A673 (cell line): ENCODE measurements around the gene TIMM13. TPM values are rescaled to one million over a fixed set of nuclear protein-coding genes. Genes with fewer than 3 reads are reported as not detected.

Source experiments
- BruUV-seq: library from RNA; stranded (reverse); fragments of 400-500 nt; replicated peaks from 2 replicates; lab custom pipeline; 2021; lab: Mats Ljungman, UMichigan
- CTCF ChIA-PET: fragments of 300-600 bp; sonication (Branson Sonifier 250); formaldehyde crosslinking; loops from one replicate; lab custom pipeline; 2022; ENCODE audit warnings: antibody characterized with exemption; lab: Charles Lee
- POLR2A ChIA-PET: fragments of 300-600 bp; sonication (Branson Sonifier 250); formaldehyde crosslinking; loops from one replicate; lab custom pipeline; 2022; ENCODE audit warnings: antibody characterized with exemption; ENCODE audit not compliant: low non-redundant PET; lab: Charles Lee
- DNase-seq: peaks from one replicate; pipeline ENCODE4 v3.0.0-alpha.2; 2015; ENCODE audit warnings: low spot score
- H3K27ac ChIP-seq: fragments of 200-600 bp; sonication (generic); 2 replicates; pipeline ENCODE4 v1.5.1; 2016; ENCODE audit warnings: mixed run types, low read depth, mild to moderate bottlenecking, mixed read lengths, antibody characterized with exemption, low read length; ENCODE audit not compliant: poor library complexity, severe bottlenecking
- H3K27me3 ChIP-seq: fragments of 200-600 bp; sonication (generic); replicated peaks from 2 replicates; pipeline ENCODE4 v1.6.1; 2017; ENCODE audit warnings: mixed run types, low read depth, mild to moderate bottlenecking, mixed read lengths, antibody characterized with exemption, low read length; ENCODE audit not compliant: insufficient read depth, poor library complexity
- H3K36me3 ChIP-seq: fragments of 200-600 bp; sonication (generic); 2 replicates; pipeline ENCODE4 v1.6.1; 2016; ENCODE audit warnings: mixed run types, mild to moderate bottlenecking, mixed read lengths, antibody characterized with exemption, low read length; ENCODE audit not compliant: insufficient read depth, poor library complexity, severe bottlenecking
- H3K4me1 ChIP-seq: fragments of 200-600 bp; sonication (generic); 2 replicates; pipeline ENCODE4 v1.6.1; 2017; ENCODE audit warnings: mixed run types, mild to moderate bottlenecking, mixed read lengths, antibody characterized with exemption, low read length; ENCODE audit not compliant: insufficient read depth, poor library complexity, severe bottlenecking
- H3K4me3 ChIP-seq: fragments of 200-600 bp; sonication (generic); 2 replicates; pipeline ENCODE4 v1.5.1; 2016; ENCODE audit warnings: low read depth, mixed run types, mild to moderate bottlenecking, mixed read lengths, low read length; ENCODE audit not compliant: poor library complexity, severe bottlenecking
- H3K9me3 ChIP-seq: fragments of 200-600 bp; sonication (generic); 2 replicates; pipeline ENCODE4 v1.6.1; 2016; ENCODE audit warnings: mixed run types, low read depth, mild to moderate bottlenecking, mixed read lengths, antibody characterized with exemption, low read length; ENCODE audit not compliant: poor library complexity, severe bottlenecking
- CTCF ChIP-seq: fragments of 300-800, 200-600 bp; sonication (generic); conservative IDR thresholded peaks from 2 replicates; pipeline ENCODE4 v1.5.1; 2017; ENCODE audit warnings: low read depth, mild to moderate bottlenecking, antibody characterized with exemption, low read length, moderate library complexity, mixed read lengths
- EZH2 ChIP-seq: fragments of 200-600 bp; sonication (generic); IDR thresholded peaks from 2 replicates; pipeline ENCODE4 v1.6.1; 2017; ENCODE audit warnings: borderline replicate concordance, low read depth, mild to moderate bottlenecking, mixed read lengths, antibody characterized with exemption, low read length; ENCODE audit not compliant: poor library complexity, severe bottlenecking
- intact Hi-C: fragments of 100-400 bp; cut with micrococcal nuclease; formaldehyde crosslinking; loops from one replicate; pipeline ENCODE4 v1.10.0; 2022; ENCODE audit not compliant: unreplicated experiment
- total RNA-seq: library from RNA; stranded (reverse); gene quantifications from 2 replicates; pipeline ENCODE4 v1.2.3, GENCODE V29; 2021

Gene TIMM13
- total RNA-seq, 1 experiment from 2014 or later: 213 TPM

DNA sequence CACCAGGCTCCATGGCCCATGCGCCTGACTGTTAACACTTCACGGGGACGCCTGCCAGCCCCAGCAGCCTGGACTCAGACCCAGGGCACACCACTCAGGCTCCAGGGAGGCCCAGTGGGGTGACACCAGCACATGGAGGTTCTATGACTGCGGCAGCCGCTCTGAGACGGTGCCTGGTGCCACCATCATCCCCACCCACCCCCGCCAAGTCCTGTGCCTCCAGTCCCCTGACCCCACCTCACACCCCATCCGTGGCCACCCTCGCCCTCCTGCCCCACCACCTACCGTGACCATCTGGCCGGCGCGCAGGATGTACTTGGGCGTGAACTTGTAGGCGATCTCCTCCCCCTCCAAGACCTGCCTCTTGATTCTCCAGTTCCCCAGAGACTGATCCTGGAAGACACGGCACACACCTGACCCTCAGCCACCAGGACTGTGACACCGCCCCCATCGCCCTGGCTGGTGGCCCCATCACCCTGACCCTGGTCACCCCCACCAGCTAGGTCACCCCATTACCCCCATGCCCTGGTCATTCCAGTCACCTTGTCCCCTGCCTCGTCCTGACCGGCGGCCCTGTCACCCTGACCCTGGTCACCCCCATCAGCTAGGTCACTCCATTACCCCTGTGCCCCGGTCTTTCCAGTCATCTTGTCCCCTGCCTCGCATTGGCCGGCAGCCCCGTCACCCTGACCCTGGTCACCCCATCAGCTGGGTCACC is 4.9 kb upstream of the TIMM13 start:
- no peak for DNase-seq
- ChIA-PET POLR2A (no interaction called here), CTCF (no interaction called here)
- intact Hi-C loops: no loop called here
- Histone ChIP-seq H3K27ac (no peak overlapping the region), H3K27me3 (no peaks in the 10 kb centered on the region), H3K36me3 (peaks cover 56% of the 10 kb centered on the region), H3K4me1 (peaks cover 15% of the 10 kb centered on the region), H3K4me3 (no peak overlapping the region), H3K9me3 (no peaks in the 10 kb centered on the region)
- TF ChIP-seq EZH2 (no peak), CTCF (no peak)
- no TSS peak for BruUV-seq

GRCh38 chr19:2431318-2432055 is 4.1 kb upstream of the TIMM13 start:
- Histone ChIP-seq H3K4me3 (no peak overlapping the region), H3K9me3 (no peaks in the 10 kb centered on the region), H3K4me1 (peaks cover 18% of the 10 kb centered on the region), H3K36me3 (peaks cover 49% of the 10 kb centered on the region), H3K27ac (no peak overlapping the region), H3K27me3 (no peaks in the 10 kb centered on the region)
- TF ChIP-seq EZH2: no peak
- no peak for TF ChIP-seq CTCF
- no TSS peak for BruUV-seq
- DNase-seq: no peak
- intact Hi-C loops: no loop called here
- CTCF ChIA-PET: no interaction called here
- POLR2A ChIA-PET: interaction anchor here (0.6 kb wide), 1 partner anchor 58 kb away, joined by 18 read pairs; no protein-coding TSS in a partner anchor

DNA sequence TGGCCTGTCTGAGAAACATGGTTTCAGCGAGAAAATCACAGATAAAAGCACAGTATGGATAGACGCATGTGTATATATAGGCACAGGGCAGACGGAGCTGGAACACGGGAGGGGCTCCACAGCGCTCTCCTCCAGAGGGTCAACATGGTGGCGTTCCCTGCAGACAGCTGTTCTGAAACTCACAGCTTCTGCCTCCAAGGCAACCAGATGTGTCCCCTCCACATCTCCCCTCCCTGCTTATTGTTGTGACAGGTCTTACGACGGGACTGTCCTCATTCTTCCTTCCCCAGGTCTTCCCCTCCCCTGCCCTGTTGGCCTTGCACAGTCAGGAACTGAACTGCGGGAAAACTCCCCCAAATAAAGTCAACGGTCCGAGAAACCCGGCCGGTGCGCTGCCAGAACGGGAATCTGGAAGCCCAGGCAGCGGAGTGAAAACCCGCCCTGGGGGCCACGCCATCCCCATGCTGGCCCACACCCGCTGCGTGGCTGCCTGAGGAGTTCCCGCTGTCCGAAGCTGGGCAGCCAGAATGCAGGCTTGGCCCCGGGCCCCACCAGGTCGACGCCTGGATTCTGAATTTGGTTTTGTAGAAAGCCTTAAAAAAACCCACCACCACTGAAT is 2.6 kb upstream of the TIMM13 start:
- intact Hi-C loops: loop anchor here (5.0 kb wide), 1 partner anchor 182 kb away; no protein-coding TSS in a partner anchor
- no peak overlapping the region for H3K4me3 ChIP-seq
- no peak for TF ChIP-seq CTCF
- no peak for TF ChIP-seq EZH2
- H3K36me3 ChIP-seq: peaks cover 43% of the 10 kb centered on the region
- DNase-seq: no peak
- POLR2A ChIA-PET: interaction anchor here (0.6 kb wide), 1 partner anchor 205 kb away, joined by 3 read pairs; no protein-coding TSS in a partner anchor
- H3K27ac ChIP-seq: peak overlapping the region; percentile 99
- no TSS peak for BruUV-seq
- CTCF ChIA-PET: no interaction called here
- peaks cover 30% of the 10 kb centered on the region for H3K4me1 ChIP-seq
- H3K27me3 ChIP-seq: no peaks in the 10 kb centered on the region
- H3K9me3 ChIP-seq: no peaks in the 10 kb centered on the region
